Stimulated activated naive CD8-positive, alpha-beta T cell treated with anti-CD3 and anti-CD28 coated beads, Interleukin-15, Interleukin-2, amounts not matched to agents 100 U/mL and 50 U/mL, for 24 hours (primary cell): Measurements from ENCODE around the gene KLHDC4.
A peak's percentile ranks its signal among the peaks of the same experiment; 100 is the strongest.
"Not testable (repeated sequence)": the region's sequence is repeated elsewhere in the genome, so short reads cannot be mapped to it uniquely, and the experiment has no call there.

Source experiments
- ATAC-seq: fragments of 150-1000 bp; cut with Tn5 transposase; one replicate; pipeline ENCODE4 v1.10.0; 2021
- DNase-seq: peaks from one replicate; pipeline ENCODE4 v3.0.0; 2021

The KLHDC4 gene

GRCh38 chr16:87720446-87720845 lies 45.3 kb downstream of the KLHDC4 start:
- ATAC-seq = no peak

GRCh38 chr16:87718831-87719230 lies 47.0 kb downstream of the KLHDC4 start:
- not testable (repeated sequence) for ATAC-seq, DNase-seq

More at GRCh38 chr16:87720446-87720845, 45.3 kb downstream of the KLHDC4 start:
- no peak for DNase-seq

GRCh38 chr16:87715658-87716057 lies 50.1 kb downstream of the KLHDC4 start:
- DNase-seq (no peak), ATAC-seq (no peak)

- DNase-seq = no peak
- ATAC-seq = no peak
Observed at GRCh38 chr16:87715231-87715630, 50.6 kb downstream of the KLHDC4 start.

GRCh38 chr16:87713451-87714229 lies 52.1 kb downstream of the KLHDC4 start:
- DNase-seq (peak; percentile 60), ATAC-seq (peak; percentile 83)

- ATAC-seq (no peak), DNase-seq (no peak)
Observed at GRCh38 chr16:87712184-87712762, 53.5 kb downstream of the KLHDC4 start.

- no peak for ATAC-seq
- DNase-seq = no peak
Observed at GRCh38 chr16:87710887-87711286, 54.9 kb downstream of the KLHDC4 start.

GRCh38 chr16:87709677-87710076 lies 56.1 kb downstream of the KLHDC4 start:
- ATAC-seq (no peak), DNase-seq (no peak)

GRCh38 chr16:87708881-87709638 lies 56.7 kb downstream of the KLHDC4 start:
- no peak for ATAC-seq
- no peak for DNase-seq

GRCh38 chr16:87707714-87708580 lies 57.8 kb downstream of the KLHDC4 start:
- no peak for ATAC-seq
- no peak for DNase-seq

- ATAC-seq = no peak
Observed at GRCh38 chr16:87707097-87707496, 58.7 kb downstream of the KLHDC4 start.

GRCh38 chr16:87706278-87707000 lies 59.3 kb downstream of the KLHDC4 start:
- ATAC-seq = no peak
- DNase-seq = no peak

More at GRCh38 chr16:87707097-87707496, 58.7 kb downstream of the KLHDC4 start:
- no peak for DNase-seq

- DNase-seq (no peak), ATAC-seq (no peak)
Observed at GRCh38 chr16:87705771-87706277, 60.0 kb downstream of the KLHDC4 start.

GRCh38 chr16:87704754-87705353 lies 60.9 kb downstream of the KLHDC4 start:
- ATAC-seq (no peak), DNase-seq (no peak)

GRCh38 chr16:87703835-87704375 lies 61.9 kb downstream of the KLHDC4 start:
- no peak for DNase-seq
- no peak for ATAC-seq

GRCh38 chr16:87703071-87703470 lies 62.7 kb downstream of the KLHDC4 start:
- no peak for DNase-seq
- no peak for ATAC-seq

- DNase-seq (peak; percentile 68), ATAC-seq (peak; percentile 67)
Observed at GRCh38 chr16:87702325-87702811, 63.4 kb downstream of the KLHDC4 start.

- ATAC-seq (no peak), DNase-seq (no peak)
Observed at GRCh38 chr16:87701505-87701921, 64.3 kb downstream of the KLHDC4 start.

GRCh38 chr16:87701078-87701460 lies 64.7 kb downstream of the KLHDC4 start:
- ATAC-seq (no peak), DNase-seq (no peak)

GRCh38 chr16:87700406-87701077 lies 65.2 kb downstream of the KLHDC4 start:
- no peak for ATAC-seq
- no peak for DNase-seq
